Activated CD4-positive, alpha-beta memory T cell treated with anti-CD3 and anti-CD28 coated beads for 36 hours (primary cell): ENCODE data around the gene CCM2. TPM values are rescaled to one million over a fixed set of nuclear protein-coding genes. Genes with fewer than 3 reads are reported as not detected.

Experiments used
- CTCF ChIA-PET: fragments of 350-600 bp; sonication (Branson Sonifier 250); formaldehyde crosslinking; loops from one replicate; lab custom pipeline; 2021; ENCODE audit warnings: antibody characterized with exemption, inconsistent platforms; lab: Charles Lee
- POLR2A ChIA-PET: fragments of 350-600 bp; sonication (Branson Sonifier 250); formaldehyde crosslinking; loops from one replicate; lab custom pipeline; 2021; ENCODE audit warnings: antibody characterized with exemption; lab: Charles Lee
- DNase-seq: peaks from one replicate; pipeline ENCODE4 v3.0.0-alpha.2; 2020
- H3K27ac Mint-ChIP-seq: one replicate; pipeline ENCODE4 v1.8.0; 2021; ENCODE audit warnings: mixed read lengths
- H3K27me3 Mint-ChIP-seq: one replicate; pipeline ENCODE4 v1.8.0; 2021; ENCODE audit warnings: mixed read lengths
- H3K36me3 Mint-ChIP-seq: one replicate; pipeline ENCODE4 v1.8.0; 2021; ENCODE audit warnings: mixed read lengths
- H3K4me1 Mint-ChIP-seq: one replicate; pipeline ENCODE4 v1.8.0; 2021; ENCODE audit warnings: low read depth, mixed read lengths
- H3K4me3 Mint-ChIP-seq: one replicate; pipeline ENCODE4 v1.8.0; 2021; ENCODE audit warnings: mild to moderate bottlenecking, mixed read lengths
- H3K9me3 Mint-ChIP-seq: one replicate; pipeline ENCODE4 v1.8.0; 2021; ENCODE audit warnings: mixed read lengths
- intact Hi-C: fragments of 100-400 bp; cut with micrococcal nuclease; formaldehyde crosslinking; loops from one replicate; pipeline ENCODE4 v1.15.1; 2023
- total RNA-seq, 2 experiments: library from RNA; stranded (reverse); gene quantifications; one replicate each; pipeline ENCODE4 v1.2.3, GENCODE V29; 2021

Gene CCM2
- total RNA-seq, 2 experiments from 2014 or later, result 85.2 to 89.6 TPM

- ChIA-PET POLR2A (no interaction called here), CTCF (no interaction called here)
- DNase-seq, result peak; percentile 2
- Mint-ChIP-seq H3K36me3 (peaks cover 41% of the 10 kb centered on the region), H3K4me1 (peaks cover 1% of the 10 kb centered on the region), H3K4me3 (no peak overlapping the region), H3K27me3 (no peaks in the 10 kb centered on the region), H3K27ac (no peak overlapping the region), H3K9me3 (no peaks in the 10 kb centered on the region)
- intact Hi-C loops, result no loop called here
Measured at GRCh38 chr7:45100761-45101480, 100.9 kb downstream of the CCM2 start.

GRCh38 chr7:45101748-45102147, 101.7 kb downstream of the CCM2 start:
- POLR2A ChIA-PET, result no interaction called here
- intact Hi-C loops, result no loop called here

GRCh38 chr7:45102785-45103712, 103.0 kb downstream of the CCM2 start:
- Mint-ChIP-seq H3K27ac (no peak overlapping the region), H3K4me3 (no peak overlapping the region), H3K9me3 (no peaks in the 10 kb centered on the region), H3K4me1 (peaks cover 16% of the 10 kb centered on the region), H3K36me3 (peaks cover 55% of the 10 kb centered on the region), H3K27me3 (no peaks in the 10 kb centered on the region)
- intact Hi-C loops, result no loop called here
- DNase-seq, result peak; percentile 3
- ChIA-PET CTCF (interaction anchor here (1.4 to 1.5 kb wide), 2 partner anchors 33 to 129 kb away, joined by 4 to 6 read pairs; no protein-coding TSS in a partner anchor), POLR2A (interaction anchor here (1.3 kb wide), 1 partner anchor 9 kb away, joined by 3 read pairs; no protein-coding TSS in a partner anchor)

More at GRCh38 chr7:45101748-45102147, 101.7 kb downstream of the CCM2 start:
- Mint-ChIP-seq H3K4me1 (peaks cover 4% of the 10 kb centered on the region), H3K36me3 (peaks cover 45% of the 10 kb centered on the region), H3K9me3 (no peaks in the 10 kb centered on the region), H3K4me3 (no peak overlapping the region), H3K27ac (no peak overlapping the region), H3K27me3 (no peaks in the 10 kb centered on the region)
- CTCF ChIA-PET, result no interaction called here
- DNase-seq, result peak; percentile 3

- H3K4me1 Mint-ChIP-seq, result peaks cover 27% of the 10 kb centered on the region
- no peak overlapping the region for H3K27ac Mint-ChIP-seq
- peaks cover 65% of the 10 kb centered on the region for H3K36me3 Mint-ChIP-seq
- no peaks in the 10 kb centered on the region for H3K27me3 Mint-ChIP-seq
- intact Hi-C loops, result no loop called here
- H3K4me3 Mint-ChIP-seq, result no peak overlapping the region
- DNase-seq, result peak; percentile 6
- H3K9me3 Mint-ChIP-seq, result no peaks in the 10 kb centered on the region
- ChIA-PET POLR2A (interaction anchor here (1.1 to 1.3 kb wide), 2 partner anchors 8 to 70 kb away, joined by 3 read pairs; no protein-coding TSS in a partner anchor), CTCF (interaction anchor here (1.4 to 1.5 kb wide), 3 partner anchors 32 to 539 kb away, joined by 3 to 6 read pairs (median 4); no protein-coding TSS in a partner anchor)
Measured at GRCh38 chr7:45103958-45104843, 104.2 kb downstream of the CCM2 start.

- CTCF ChIA-PET, result interaction anchor here (1.4 to 1.5 kb wide), 2 partner anchors 31 to 540 kb away, joined by 3 to 6 read pairs; no protein-coding TSS in a partner anchor
- Mint-ChIP-seq H3K27ac (no peak overlapping the region), H3K36me3 (peaks cover 64% of the 10 kb centered on the region), H3K27me3 (no peaks in the 10 kb centered on the region), H3K9me3 (no peaks in the 10 kb centered on the region), H3K4me3 (no peak overlapping the region), H3K4me1 (peaks cover 30% of the 10 kb centered on the region)
- intact Hi-C loops, result no loop called here
- POLR2A ChIA-PET, result interaction anchor here (1.1 kb wide), 1 partner anchor 71 kb away, joined by 3 read pairs; no protein-coding TSS in a partner anchor
- peak; percentile 5 for DNase-seq
Measured at GRCh38 chr7:45104844-45105587, 105.0 kb downstream of the CCM2 start.

GRCh38 chr7:45105588-45106188, 105.7 kb downstream of the CCM2 start:
- H3K9me3 Mint-ChIP-seq, result no peaks in the 10 kb centered on the region
- CTCF ChIA-PET, result interaction anchor here (1.1 to 1.5 kb wide), 2 partner anchors 10 to 541 kb away, joined by 3 read pairs; no protein-coding TSS in a partner anchor
- POLR2A ChIA-PET, result no interaction called here
- peaks cover 63% of the 10 kb centered on the region for H3K36me3 Mint-ChIP-seq
- no peaks in the 10 kb centered on the region for H3K27me3 Mint-ChIP-seq
- H3K4me3 Mint-ChIP-seq, result no peak overlapping the region
- H3K27ac Mint-ChIP-seq, result no peak overlapping the region
- intact Hi-C loops, result no loop called here
- peaks cover 32% of the 10 kb centered on the region for H3K4me1 Mint-ChIP-seq
- peak; percentile 2 for DNase-seq

- ChIA-PET CTCF (interaction anchor here (1.1 kb wide), 1 partner anchor 9 kb away, joined by 3 read pairs; no protein-coding TSS in a partner anchor), POLR2A (no interaction called here)
- Mint-ChIP-seq H3K36me3 (peaks cover 63% of the 10 kb centered on the region), H3K4me3 (no peak overlapping the region), H3K4me1 (peaks cover 36% of the 10 kb centered on the region), H3K27ac (no peak overlapping the region), H3K27me3 (no peaks in the 10 kb centered on the region), H3K9me3 (no peaks in the 10 kb centered on the region)
- intact Hi-C loops, result no loop called here
- DNase-seq, result no peak
Measured at GRCh38 chr7:45106820-45107219, 106.8 kb downstream of the CCM2 start.

- H3K36me3 Mint-ChIP-seq, result peaks cover 60% of the 10 kb centered on the region
- peaks cover 40% of the 10 kb centered on the region for H3K4me1 Mint-ChIP-seq
- H3K9me3 Mint-ChIP-seq, result no peaks in the 10 kb centered on the region
- DNase-seq, result no peak
- CTCF ChIA-PET, result no interaction called here
- intact Hi-C loops, result no loop called here
- POLR2A ChIA-PET, result no interaction called here
- peak overlapping the region; percentile 39 for H3K27ac Mint-ChIP-seq
- H3K27me3 Mint-ChIP-seq, result no peaks in the 10 kb centered on the region
- H3K4me3 Mint-ChIP-seq, result peak overlapping the region; percentile 11
Measured at GRCh38 chr7:45107356-45107755, 107.4 kb downstream of the CCM2 start.

GRCh38 chr7:45108863-45109262, 108.9 kb downstream of the CCM2 start:
- POLR2A ChIA-PET, result interaction anchor here (0.6 to 1.2 kb wide), 3 partner anchors 10 to 135 kb away, joined by 3 read pairs; no protein-coding TSS in a partner anchor
- no peaks in the 10 kb centered on the region for H3K9me3 Mint-ChIP-seq

More at GRCh38 chr7:45108863-45109262, 108.9 kb downstream of the CCM2 start:
- DNase-seq, result no peak
- peak overlapping the region; percentile 35 for H3K4me3 Mint-ChIP-seq
- peaks cover 44% of the 10 kb centered on the region for H3K4me1 Mint-ChIP-seq
- intact Hi-C loops, result no loop called here
- CTCF ChIA-PET, result interaction anchor here (4.8 kb wide), 1 partner anchor 135 kb away, joined by 21 read pairs; no protein-coding TSS in a partner anchor
- H3K27me3 Mint-ChIP-seq, result no peaks in the 10 kb centered on the region
- peak overlapping the region; percentile 56 for H3K27ac Mint-ChIP-seq
- H3K36me3 Mint-ChIP-seq, result peaks cover 52% of the 10 kb centered on the region
